WI38 (cell line): ENCODE measurements around the gene BLOC1S5.
A peak's percentile ranks its signal among the peaks of the same experiment; 100 is the strongest.

Experiments
- H3K4me3 ChIP-seq: 2 replicates; pipeline ENCODE4 v1.5.1; 2011; ENCODE audit warnings: low read depth, mild to moderate bottlenecking, control low read depth, low read length
- CTCF ChIP-seq: IDR thresholded peaks from 2 replicates; pipeline ENCODE4 v1.5.1; 2012; ENCODE audit warnings: low read depth, mild to moderate bottlenecking, control low read depth, low read length

The BLOC1S5 gene

GRCh38 chr6:8070718-8071117 lies 6.5 kb upstream of the BLOC1S5 start:
- no peak for TF ChIP-seq CTCF
- no peak overlapping the region for H3K4me3 ChIP-seq

- TF ChIP-seq CTCF, result no peak
- no peak overlapping the region for H3K4me3 ChIP-seq
Observed at GRCh38 chr6:8069631-8070284, 5.6 kb upstream of the BLOC1S5 start.

- H3K4me3 ChIP-seq, result no peak overlapping the region
- no peak for TF ChIP-seq CTCF
Observed at GRCh38 chr6:8069151-8069550, 5.0 kb upstream of the BLOC1S5 start.

- TF ChIP-seq CTCF, result no peak
- H3K4me3 ChIP-seq, result no peak overlapping the region
Observed at GRCh38 chr6:8066108-8066507, 1.9 kb upstream of the BLOC1S5 start.

- no peak for TF ChIP-seq CTCF
- no peak overlapping the region for H3K4me3 ChIP-seq
Observed at GRCh38 chr6:8065519-8065911, 1.3 kb upstream of the BLOC1S5 start.

GRCh38 chr6:8064638-8065518 lies 689 bp upstream of the BLOC1S5 start:
- H3K4me3 ChIP-seq, result peak overlapping the region; percentile 82
- TF ChIP-seq CTCF, result no peak

- no peak for TF ChIP-seq CTCF
- H3K4me3 ChIP-seq, result no peak overlapping the region
Observed at GRCh38 chr6:8061736-8062135, 2.5 kb downstream of the BLOC1S5 start.
